HG03520 (cell line): Measurements from ENCODE around the gene PNPLA6.

Source experiments
- ATAC-seq: cut with Tn5 transposase; IDR thresholded peaks from one replicate; pipeline ENCODE4 v1.9.1; 2021; ENCODE audit warnings: mild to moderate bottlenecking, moderate library complexity; ENCODE audit not compliant: unreplicated experiment

The PNPLA6 gene

GRCh38 chr19:7595466-7596133 lies 60.1 kb downstream of the PNPLA6 start, which contains the start of gene CAMSAP3:
Gene CAMSAP3, plus strand, starts transcription at chr19:7595863. Its CDS starts 140 bp downstream, at chr19:7596003.
- no peak for ATAC-seq

- ATAC-seq: no peak
Observed at GRCh38 chr19:7596211-7596937, 60.9 kb downstream of the PNPLA6 start.

DNA sequence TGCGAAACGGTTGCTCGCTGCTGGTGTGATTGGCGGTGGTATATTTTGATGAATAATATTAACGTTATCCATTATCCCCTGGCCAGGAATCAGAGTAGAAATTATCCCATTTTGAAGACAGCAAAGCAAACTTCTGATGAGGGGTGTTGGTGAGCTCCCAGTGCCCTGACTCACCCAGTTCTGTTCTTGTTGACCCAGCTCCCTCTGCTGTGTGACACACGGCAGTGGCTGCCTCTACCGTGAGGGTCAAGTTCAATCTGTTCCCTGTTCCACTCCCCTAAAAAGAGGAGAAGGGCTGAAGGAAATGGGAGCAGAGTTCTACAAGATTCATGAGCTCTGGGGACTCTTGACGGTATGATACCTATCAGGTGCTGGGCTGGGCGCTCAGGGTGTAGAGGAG lies 62.2 kb downstream of the PNPLA6 start:
- no peak for ATAC-seq

DNA sequence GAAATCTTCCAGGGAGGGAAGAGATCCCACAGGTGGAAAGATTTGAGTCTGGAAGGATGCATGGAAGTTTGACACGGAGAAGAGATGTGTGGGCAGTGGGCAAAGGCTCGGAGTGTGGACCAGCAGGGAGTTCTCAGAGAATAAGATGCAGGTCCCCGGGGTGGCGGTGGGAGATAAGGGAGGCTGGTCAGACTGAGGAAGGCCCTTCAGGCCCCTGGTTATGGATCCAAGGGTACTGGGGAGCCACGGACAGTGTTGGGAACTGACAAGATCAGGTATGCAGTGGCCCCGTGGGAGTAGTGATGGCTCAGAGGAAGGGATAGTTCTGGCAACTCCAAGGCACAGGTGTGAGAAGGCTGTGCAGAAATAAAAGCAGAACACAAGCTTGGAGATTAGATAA lies 62.7 kb downstream of the PNPLA6 start:
- no peak for ATAC-seq

- no peak for ATAC-seq
Observed at GRCh38 chr19:7600721-7601120, 65.2 kb downstream of the PNPLA6 start.

GRCh38 chr19:7602240-7602934 lies 66.9 kb downstream of the PNPLA6 start:
- ATAC-seq: no peak

- no peak for ATAC-seq
Observed at GRCh38 chr19:7602935-7603497, 67.5 kb downstream of the PNPLA6 start.

- ATAC-seq: no peak
Observed at GRCh38 chr19:7603919-7604318, 68.4 kb downstream of the PNPLA6 start.

DNA sequence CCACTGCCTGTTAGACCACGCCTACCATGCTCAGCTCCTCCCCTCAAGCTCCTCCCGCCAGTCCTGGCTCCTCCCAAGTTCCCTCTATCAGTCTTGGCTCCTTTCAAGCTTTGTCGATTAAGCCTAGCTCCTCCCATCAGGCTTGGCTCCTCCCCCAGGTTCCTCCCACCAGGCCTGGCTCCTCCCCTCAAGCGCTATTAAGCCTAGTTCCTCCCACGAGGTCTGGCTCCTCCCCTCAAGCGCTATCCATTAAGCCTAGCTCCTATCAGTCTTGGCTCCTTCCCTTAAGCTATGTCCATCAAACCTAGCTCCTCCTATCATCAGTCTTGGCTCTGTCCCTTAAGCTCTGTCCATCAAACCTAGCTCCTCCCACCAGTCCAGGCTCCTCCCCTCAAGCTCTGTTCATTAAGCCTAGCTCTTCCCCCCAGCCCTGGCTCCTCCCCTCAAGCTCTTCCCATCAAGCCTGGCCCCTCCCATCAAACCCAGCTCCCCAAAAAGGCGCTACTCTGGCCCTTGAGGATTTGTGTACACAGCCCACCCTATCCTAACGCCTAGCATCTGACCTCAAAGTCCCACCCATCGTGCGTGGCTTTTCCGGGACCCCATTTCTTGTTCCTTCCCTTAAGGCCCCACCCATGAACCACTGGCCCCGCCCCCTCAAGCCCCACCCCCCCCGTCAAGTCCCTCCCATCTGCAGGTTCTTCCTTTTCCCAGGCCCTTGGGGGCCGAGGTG lies 70.1 kb downstream of the PNPLA6 start:
- no peak for ATAC-seq

DNA sequence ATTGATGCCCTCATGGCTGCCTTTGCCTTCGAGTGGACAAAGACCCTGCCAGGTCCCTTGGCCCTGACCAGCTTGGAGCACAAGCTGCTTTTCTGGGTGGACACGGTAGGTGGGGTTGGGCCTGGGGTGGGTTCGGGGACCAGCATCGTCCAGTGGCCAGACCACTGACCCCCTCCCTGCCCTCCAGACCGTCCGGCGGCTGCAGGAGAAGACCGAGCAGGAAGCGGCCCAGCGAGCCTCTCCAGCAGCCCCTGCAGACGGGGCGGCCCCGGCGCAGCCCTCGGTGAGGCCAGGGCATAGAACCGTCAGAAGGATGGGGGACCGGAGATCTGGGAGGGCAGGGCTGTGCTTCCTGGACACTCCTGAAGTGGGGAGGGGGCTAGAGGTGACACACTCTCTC lies 70.8 kb downstream of the PNPLA6 start:
- no peak for ATAC-seq

- no peak for ATAC-seq
Observed at GRCh38 chr19:7607212-7607873, 71.8 kb downstream of the PNPLA6 start.

DNA sequence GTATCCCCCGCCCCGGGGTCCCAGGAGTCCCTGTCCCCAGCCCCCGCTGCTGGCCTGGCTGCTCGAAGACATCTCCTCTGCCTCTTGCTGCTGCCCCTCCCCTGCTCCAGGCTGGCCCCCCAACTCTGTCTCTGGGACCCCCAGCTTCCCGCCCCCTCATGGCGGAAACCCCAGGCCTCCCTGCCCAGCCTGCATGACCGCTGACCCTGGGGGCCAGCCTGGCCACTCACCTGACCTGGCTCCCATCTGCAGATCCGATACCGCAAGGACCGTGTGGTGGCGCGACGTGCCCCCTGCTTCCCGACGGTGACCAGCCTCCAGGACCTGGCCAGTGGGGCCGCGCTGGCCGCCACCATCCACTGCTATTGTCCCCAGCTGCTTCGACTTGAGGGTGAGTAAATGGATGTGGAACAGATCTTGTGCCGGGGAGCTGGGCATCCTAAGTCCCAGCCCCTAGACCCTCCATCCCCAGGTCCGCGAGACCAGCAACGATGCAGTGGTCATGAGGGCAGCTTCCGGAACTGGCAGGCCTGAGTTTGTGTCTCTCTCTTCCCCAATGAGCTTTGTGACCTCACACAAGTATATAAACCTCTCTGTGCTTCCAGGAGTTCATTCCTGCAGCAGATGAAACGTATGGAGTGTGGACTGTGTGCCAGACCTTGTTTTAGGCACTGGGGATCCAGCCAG lies 72.5 kb downstream of the PNPLA6 start:
- ATAC-seq: no peak

- ATAC-seq: no peak
Observed at GRCh38 chr19:7610491-7611240, 75.1 kb downstream of the PNPLA6 start.
